KG1 (cell line): ENCODE data around the gene MIA.
"Not testable (repeated sequence)": the region's sequence is repeated elsewhere in the genome, so short reads cannot be mapped to it uniquely, and the experiment has no call there.

Experiments
- DNase-seq: peaks from one replicate; lab custom pipeline; 2025; lab: John Stamatoyannopoulos, UW

The MIA gene

GRCh38 chr19:40822704-40823553 is 47.6 kb downstream of the MIA start:
- DNase-seq: not testable (repeated sequence)

GRCh38 chr19:40824916-40825315 is 49.6 kb downstream of the MIA start:
- not testable (repeated sequence) for DNase-seq

- not testable (repeated sequence) for DNase-seq
Observed at GRCh38 chr19:40825460-40826095, 50.3 kb downstream of the MIA start.

DNA sequence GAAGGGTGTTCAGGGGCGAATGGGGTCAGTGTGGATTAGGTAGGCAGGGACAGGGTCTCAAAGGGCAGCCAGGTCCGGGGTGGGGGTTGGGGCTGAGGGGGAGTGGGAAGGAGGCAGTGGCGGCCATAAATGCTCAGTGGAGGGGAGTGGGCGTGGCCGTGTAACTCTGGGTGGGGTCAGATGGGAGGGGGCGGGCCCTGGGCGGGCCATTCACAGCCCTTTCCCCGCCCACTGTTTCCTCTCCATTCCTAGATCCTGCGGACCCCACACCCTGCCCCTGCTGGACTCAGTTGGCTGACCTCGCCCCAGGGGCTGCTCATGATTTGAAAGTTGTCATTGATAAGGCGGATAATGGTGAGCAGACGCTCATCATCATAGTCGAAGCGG is 51.0 kb downstream of the MIA start:
- DNase-seq: not testable (repeated sequence)

- DNase-seq: not testable (repeated sequence)
Observed at GRCh38 chr19:40826699-40827385, 51.5 kb downstream of the MIA start.
